Lung (tissue), 12 donors: ENCODE measurements around the gene ZNF429. TPM values are rescaled to one million over a fixed set of nuclear protein-coding genes. Genes with fewer than 3 reads are reported as not detected.
A peak's percentile ranks its signal among the peaks of the same experiment; 100 is the strongest.

ENCODE experiments used
- ATAC-seq: fragments of 200-7000 bp; cut with Tn5 transposase; one replicate; pipeline ENCODE4 v1.9.1; 2020; ENCODE audit warnings: moderate number of reproducible peaks; ENCODE audit not compliant: insufficient read depth, low FRiP score
- DNase-seq, 3 donors: peaks; one replicate each; pipeline ENCODE4 v3.0.0-alpha.2; 2013 to 2017
- H3K27ac ChIP-seq, 2 donors: one replicate each; pipeline ENCODE4 v1.5.1; 2013; ENCODE audit warnings: mild to moderate bottlenecking in 2 of 2, moderate library complexity in 2 of 2, control low read depth in 1 of 2, inconsistent platforms in 1 of 2, low read depth in 1 of 2, low read length in 1 of 2
- H3K27me3 ChIP-seq, 3 donors: one replicate each; pipeline ENCODE4 v1.5.1; 2013; ENCODE audit warnings: low read length in 2 of 3; ENCODE audit not compliant: control insufficient read depth in 3 of 3, insufficient read depth in 3 of 3
- H3K36me3 ChIP-seq, 4 donors: one replicate each; pipeline ENCODE4 v1.5.1; 2013; ENCODE audit warnings: low read length in 4 of 4, mild to moderate bottlenecking in 1 of 4, moderate library complexity in 1 of 4; ENCODE audit not compliant: control insufficient read depth in 4 of 4, insufficient read depth in 4 of 4
- H3K4me1 ChIP-seq, 5 donors: one replicate each; pipeline ENCODE4 v1.5.1; 2013; ENCODE audit warnings: low read length in 5 of 5, mild to moderate bottlenecking in 2 of 5, moderate library complexity in 1 of 5; ENCODE audit not compliant: control insufficient read depth in 5 of 5, insufficient read depth in 5 of 5
- H3K4me3 ChIP-seq: one replicate; pipeline ENCODE4 v1.5.1; 2013; ENCODE audit warnings: mild to moderate bottlenecking, control low read depth, moderate library complexity
- H3K9ac ChIP-seq, 2 donors: one replicate each; pipeline ENCODE4 v1.5.1; 2013; ENCODE audit warnings: low read length in 2 of 2, control low read depth in 1 of 2; ENCODE audit not compliant: insufficient read depth in 1 of 2
- H3K9me3 ChIP-seq, 4 donors: one replicate each; pipeline ENCODE4 v1.5.1; 2013; ENCODE audit warnings: low read length in 3 of 4, mild to moderate bottlenecking in 1 of 4, moderate library complexity in 1 of 4; ENCODE audit not compliant: control insufficient read depth in 4 of 4, insufficient read depth in 3 of 4
- CTCF ChIP-seq: IDR thresholded peaks from 2 replicates; pipeline ENCODE4 v1.5.1; 2012; ENCODE audit warnings: mild to moderate bottlenecking; ENCODE audit errors: control extremely low read depth, extremely low read depth
- WGBS, 2 donors: extraction: QIAGEN DNeasy Blood & Tissue Kit; methylation state at CpG; one replicate each; pipeline ENCODE4 v1.1.7; 2013; 5-methylcytosine and 5-hydroxymethylcytosine counted together
- polyA plus RNA-seq, 2 donors: library from polyadenylated mRNA; stranded (reverse); fragments of 200-250 nt; gene quantifications; one replicate each; pipeline ENCODE4 v1.2.1, GENCODE V29; 2013
- total RNA-seq, 2 donors: library from RNA; depleted of rRNA in 1 of 2; stranded (reverse); fragments of >200 nt in 1 of 2; gene quantifications; one replicate each; pipeline ENCODE4 v1.2.1, GENCODE V29; 2014 to 2021
- donor health status: control.
- donor health status: control.
- donor health status: Bipolar disorder and iron deficiency.
- donor health status: healthy.
- donor health status: DM: yes; HTN: yes; CAD: no.

ZNF429 gene
- total and polyA plus RNA-seq, 4 donors = 5.4 to 18.9 (median 10.7) TPM

DNA sequence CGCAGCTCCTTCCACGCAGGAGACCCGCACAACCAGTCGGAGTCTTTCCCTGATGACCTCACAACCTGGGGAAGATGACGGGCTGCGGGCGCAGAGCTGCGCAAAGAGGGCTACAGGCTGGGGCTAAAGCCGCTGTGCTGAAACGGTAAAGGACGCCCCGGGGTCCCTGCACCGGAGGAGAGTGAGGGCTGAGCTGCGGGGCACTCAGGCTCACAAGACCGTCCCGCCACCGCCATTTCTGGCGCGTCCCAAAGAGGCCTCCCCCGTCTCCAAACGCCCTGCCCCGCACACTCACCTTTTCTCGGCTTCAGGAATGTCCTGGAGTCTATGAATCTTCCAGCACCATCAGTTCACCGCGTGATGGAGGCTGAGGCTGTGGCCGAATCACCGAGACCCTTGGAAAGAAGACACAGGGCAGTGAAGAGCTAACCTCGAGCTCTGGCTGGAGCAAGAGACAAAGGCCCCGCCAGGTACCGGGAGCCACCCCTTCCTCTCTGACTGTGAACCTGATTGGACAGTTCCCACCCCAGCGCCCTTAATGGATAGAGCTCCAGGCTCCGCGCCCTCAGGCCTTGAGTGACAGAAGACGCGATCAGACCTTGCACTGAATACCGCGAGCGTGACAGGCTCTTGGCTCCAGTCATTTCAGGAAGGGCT, 41.8 kb upstream of the ZNF429 start:
- H3K27me3 ChIP-seq = no peaks in the 10 kb centered on the region
- peak; percentile 85 to 92 (median 88) for DNase-seq
- peak overlapping the region; percentile 11 for H3K4me3 ChIP-seq
- 1 to 7% methylated on average over 38 of the region's 38 CpGs for WGBS, 2 donors
- H3K4me1 ChIP-seq = peaks cover 0 to 4% (median 0%) of the 10 kb centered on the region in 5 donors
- TF ChIP-seq CTCF = no peak
- peak overlapping the region; percentile 94 to 96 for H3K9ac ChIP-seq
- peak; percentile 60 for ATAC-seq
- H3K36me3 ChIP-seq = no peaks in the 10 kb centered on the region
- H3K27ac ChIP-seq = no peak overlapping the region
- peaks cover 0 to 27% (median 0%) of the 10 kb centered on the region in 4 donors for H3K9me3 ChIP-seq

GRCh38 chr19:21466627-21467026, 38.8 kb upstream of the ZNF429 start:
- H3K4me3 ChIP-seq = no peak overlapping the region
- peaks cover 0 to 29% (median 0%) of the 10 kb centered on the region in 4 donors for H3K9me3 ChIP-seq
- WGBS, 2 donors = 84 to 86% methylated on average over 8 of the region's 8 CpGs
- H3K27ac ChIP-seq = no peak overlapping the region
- peaks cover 0 to 4% (median 0%) of the 10 kb centered on the region in 5 donors for H3K4me1 ChIP-seq
- no peaks in the 10 kb centered on the region for H3K27me3 ChIP-seq
- DNase-seq = no peak
- H3K9ac ChIP-seq = no peak overlapping the region
- ATAC-seq = no peak
- TF ChIP-seq CTCF = no peak
- no peaks in the 10 kb centered on the region for H3K36me3 ChIP-seq

DNA sequence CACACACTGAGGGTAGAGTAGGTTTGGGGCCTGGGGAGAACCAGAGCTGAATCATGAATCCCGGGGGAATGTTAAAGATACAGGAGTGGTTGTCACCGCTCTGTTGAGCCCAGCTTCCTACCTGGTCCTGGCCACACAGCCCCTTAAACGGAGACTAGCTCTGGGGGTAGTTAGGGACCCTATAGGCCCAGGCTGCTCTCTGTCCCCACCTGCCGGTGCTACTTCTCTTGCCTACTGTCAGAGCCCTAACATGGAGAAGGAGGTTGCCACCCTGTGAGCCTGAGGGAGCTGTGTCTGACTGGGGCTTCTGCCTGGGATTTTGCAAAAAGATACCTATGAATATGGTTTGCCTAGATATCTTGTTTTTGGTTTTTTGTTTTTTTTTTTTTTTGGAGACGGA, 36.6 kb upstream of the ZNF429 start:
- Histone ChIP-seq H3K9me3 (peaks cover 0 to 16% (median 0%) of the 10 kb centered on the region in 4 donors), H3K36me3 (no peaks in the 10 kb centered on the region), H3K9ac (no peak overlapping the region), H3K4me1 (no peaks in the 10 kb centered on the region), H3K27me3 (no peaks in the 10 kb centered on the region), H3K4me3 (no peak overlapping the region), H3K27ac (no peak overlapping the region)
- DNase-seq (no peak), ATAC-seq (no peak)
- 76 to 79% methylated on average over 5 of the region's 5 CpGs for WGBS, 2 donors
- no peak for TF ChIP-seq CTCF

GRCh38 chr19:21472507-21472906, 32.9 kb upstream of the ZNF429 start:
- no peak for TF ChIP-seq CTCF
- no peaks in the 10 kb centered on the region for H3K27me3 ChIP-seq
- peaks cover 0 to 5% (median 2%) of the 10 kb centered on the region in 5 donors for H3K4me1 ChIP-seq
- no peaks in the 10 kb centered on the region for H3K36me3 ChIP-seq
- ATAC-seq (no peak), DNase-seq (peak in 1 of 3 donors; percentile 35)
- no peak overlapping the region for H3K27ac ChIP-seq
- no peak overlapping the region for H3K4me3 ChIP-seq
- H3K9me3 ChIP-seq = peaks cover 0 to 13% (median 0%) of the 10 kb centered on the region in 4 donors
- no peak overlapping the region for H3K9ac ChIP-seq
